PC-3 (cell line): ENCODE measurements around the gene METTL9. TPM values are rescaled to one million over a fixed set of nuclear protein-coding genes. Genes with fewer than 3 reads are reported as not detected.

ENCODE experiments used
- ATAC-seq: fragments of 200-7000 bp; cut with Tn5 transposase; 2 replicates; pipeline ENCODE4 v1.9.1; 2020; ENCODE audit warnings: mild to moderate bottlenecking, moderate library complexity
- BruUV-seq: library from RNA; stranded (reverse); fragments of 400-500 nt; replicated peaks from 2 replicates; lab custom pipeline; 2021; lab: Mats Ljungman, UMichigan
- CTCF ChIA-PET: fragments of 300-600 bp; sonication (Branson Sonifier 250); formaldehyde crosslinking; loops from one replicate; lab custom pipeline; 2022; ENCODE audit warnings: antibody characterized with exemption; lab: Charles Lee
- POLR2A ChIA-PET: fragments of 300-600 bp; sonication (Branson Sonifier 250); formaldehyde crosslinking; loops from one replicate; lab custom pipeline; 2022; ENCODE audit warnings: antibody characterized with exemption; ENCODE audit not compliant: unreplicated experiment; lab: Charles Lee
- DNase-seq: peaks from one replicate; pipeline ENCODE4 v3.0.0-alpha.2; 2015
- H2AFZ ChIP-seq: fragments of 300-600 bp; sonication (generic); 2 replicates; pipeline ENCODE4 v1.6.0; 2016; ENCODE audit warnings: antibody characterized with exemption, low read length
- H3F3A ChIP-seq: fragments of 300-600 bp; sonication (generic); one replicate; pipeline ENCODE4 v1.6.0; 2017; ENCODE audit warnings: antibody characterized with exemption, low read length, control low read depth, mild to moderate bottlenecking; ENCODE audit not compliant: unreplicated experiment
- H3K27ac ChIP-seq: fragments of 300-600 bp; sonication (generic); 2 replicates; pipeline ENCODE4 v1.5.1; 2016; ENCODE audit warnings: mild to moderate bottlenecking, low read length
- H3K27me3 ChIP-seq: fragments of 300-600 bp; sonication (generic); 2 replicates; pipeline ENCODE4 v1.6.1; 2016; ENCODE audit warnings: low read length, mixed read lengths
- H3K36me3 ChIP-seq: fragments of 300-600 bp; sonication (generic); 2 replicates; pipeline ENCODE4 v1.6.1; 2016; ENCODE audit warnings: low read depth, mixed run types, low read length, mixed read lengths
- H3K4me1 ChIP-seq: fragments of 300-600 bp; sonication (generic); 2 replicates; pipeline ENCODE4 v1.5.1; 2016; ENCODE audit warnings: low read length; ENCODE audit not compliant: insufficient read depth
- H3K4me2 ChIP-seq: fragments of 300-600 bp; sonication (generic); 2 replicates; pipeline ENCODE4 v1.6.0; 2016; ENCODE audit warnings: low read length
- H3K4me3 ChIP-seq: fragments of 300-600 bp; sonication (generic); 2 replicates; pipeline ENCODE4 v1.5.1; 2016; ENCODE audit warnings: mild to moderate bottlenecking, low read length, mixed read lengths
- H3K79me2 ChIP-seq: fragments of 300-600 bp; sonication (generic); 2 replicates; pipeline ENCODE4 v1.6.1; 2017; ENCODE audit warnings: low read length, mixed read lengths
- H3K9ac ChIP-seq: fragments of 300-600 bp; sonication (generic); 2 replicates; pipeline ENCODE4 v1.6.0; 2016; ENCODE audit warnings: mild to moderate bottlenecking, low read length
- H3K9me2 ChIP-seq: fragments of 300-600 bp; sonication (generic); replicated peaks from 2 replicates; pipeline ENCODE4 v1.6.1; 2016; ENCODE audit warnings: mixed run types, low read length, mixed read lengths
- H3K9me3 ChIP-seq: fragments of 300-600 bp; sonication (generic); 2 replicates; pipeline ENCODE4 v1.6.1; 2016; ENCODE audit warnings: low read length, mixed read lengths
- H4K20me1 ChIP-seq: fragments of 300-600 bp; sonication (generic); 2 replicates; pipeline ENCODE4 v1.6.1; 2016; ENCODE audit warnings: low read length, mixed read lengths
- EZH2 ChIP-seq: fragments of 300-600 bp; sonication (generic); IDR thresholded peaks from one replicate; pipeline ENCODE4 v1.6.1; 2017; ENCODE audit warnings: antibody characterized with exemption, mild to moderate bottlenecking, low read length; ENCODE audit not compliant: unreplicated experiment
- EZH2phosphoT487 ChIP-seq: fragments of 300-600 bp; sonication (generic); IDR thresholded peaks from 2 replicates; pipeline ENCODE4 v1.6.1; 2018; ENCODE audit warnings: mild to moderate bottlenecking, antibody characterized with exemption, low read length, borderline replicate concordance
- intact Hi-C: fragments of 100-400 bp; cut with micrococcal nuclease; formaldehyde crosslinking; loops from 2 replicates; pipeline ENCODE4 v1.9.0; 2023
- total RNA-seq: library from RNA; depleted of rRNA; stranded (reverse); fragments of >200 nt; gene quantifications from 2 replicates; pipeline ENCODE4 v1.2.3, GENCODE V29; 2014
- TF ChIP-seq, protein P1 (sequence below): fragments of 300-600 bp; sonication (generic); conservative IDR thresholded peaks from 2 replicates; pipeline ENCODE4 v1.5.1; 2017; ENCODE audit warnings: antibody characterized with exemption, low read depth, mild to moderate bottlenecking, low read length

Gene METTL9
- total RNA-seq, 1 experiment from 2014 or later: 133 TPM

GRCh38 chr16:21651515-21651914, 52.1 kb downstream of the METTL9 start:
- H3K9me2 ChIP-seq: no peaks in the 10 kb centered on the region
- no peaks in the 10 kb centered on the region for H3F3A ChIP-seq
- DNase-seq: no peak
- no peaks in the 10 kb centered on the region for H3K79me2 ChIP-seq
- POLR2A ChIA-PET: no interaction called here
- CTCF ChIA-PET: no interaction called here
- H3K4me2 ChIP-seq: no peak overlapping the region
- no peaks in the 10 kb centered on the region for H3K4me1 ChIP-seq
- no peaks in the 10 kb centered on the region for H4K20me1 ChIP-seq
- TF ChIP-seq, protein P1, sequence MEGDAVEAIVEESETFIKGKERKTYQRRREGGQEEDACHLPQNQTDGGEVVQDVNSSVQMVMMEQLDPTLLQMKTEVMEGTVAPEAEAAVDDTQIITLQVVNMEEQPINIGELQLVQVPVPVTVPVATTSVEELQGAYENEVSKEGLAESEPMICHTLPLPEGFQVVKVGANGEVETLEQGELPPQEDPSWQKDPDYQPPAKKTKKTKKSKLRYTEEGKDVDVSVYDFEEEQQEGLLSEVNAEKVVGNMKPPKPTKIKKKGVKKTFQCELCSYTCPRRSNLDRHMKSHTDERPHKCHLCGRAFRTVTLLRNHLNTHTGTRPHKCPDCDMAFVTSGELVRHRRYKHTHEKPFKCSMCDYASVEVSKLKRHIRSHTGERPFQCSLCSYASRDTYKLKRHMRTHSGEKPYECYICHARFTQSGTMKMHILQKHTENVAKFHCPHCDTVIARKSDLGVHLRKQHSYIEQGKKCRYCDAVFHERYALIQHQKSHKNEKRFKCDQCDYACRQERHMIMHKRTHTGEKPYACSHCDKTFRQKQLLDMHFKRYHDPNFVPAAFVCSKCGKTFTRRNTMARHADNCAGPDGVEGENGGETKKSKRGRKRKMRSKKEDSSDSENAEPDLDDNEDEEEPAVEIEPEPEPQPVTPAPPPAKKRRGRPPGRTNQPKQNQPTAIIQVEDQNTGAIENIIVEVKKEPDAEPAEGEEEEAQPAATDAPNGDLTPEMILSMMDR: no peak
- TF ChIP-seq EZH2: no peak
- TF ChIP-seq EZH2phosphoT487: no peak
- ATAC-seq: no peak
- H3K4me3 ChIP-seq: no peak overlapping the region
- no peak overlapping the region for H3K9ac ChIP-seq
- H3K27me3 ChIP-seq: no peaks in the 10 kb centered on the region
- no peaks in the 10 kb centered on the region for H3K9me3 ChIP-seq
- H2AFZ ChIP-seq: no peak overlapping the region
- H3K27ac ChIP-seq: no peak overlapping the region
- intact Hi-C loops: no loop called here
- no peaks in the 10 kb centered on the region; the same call in 1 of the 2 replicates for H3K36me3 ChIP-seq
- no TSS peak for BruUV-seq

- no TSS peak for BruUV-seq
Observed at GRCh38 chr16:21652453-21652852, 53.1 kb downstream of the METTL9 start, which contains the start of gene IGSF6. Gene IGSF6, minus strand, starts transcription at chr16:21652608. Its CDS starts 10 bp downstream, at chr16:21652598.

DNA sequence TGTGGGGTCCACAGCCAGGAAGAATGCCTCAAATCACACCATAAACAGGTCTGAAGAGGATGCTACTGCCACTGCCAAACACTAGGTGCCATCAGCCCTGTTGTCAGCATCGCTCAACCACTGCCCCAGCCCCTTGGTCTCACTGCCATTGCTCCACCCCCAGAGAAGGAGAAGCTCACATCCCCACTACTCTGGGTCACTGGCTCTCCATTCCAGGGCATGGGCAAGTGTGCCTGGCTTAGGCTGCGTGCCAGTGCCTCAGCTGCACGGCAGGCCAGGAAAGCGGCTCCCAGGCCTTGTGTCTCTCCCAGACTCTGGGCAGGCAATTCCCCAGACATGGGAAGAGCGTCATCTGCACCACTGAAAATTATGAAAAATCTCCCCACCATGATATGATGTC, 54.2 kb downstream of the METTL9 start:
- intact Hi-C loops: no loop called here
- no peak for TF ChIP-seq EZH2phosphoT487
- TF ChIP-seq, protein P1: no peak
- no peak for TF ChIP-seq EZH2
- H3K9ac ChIP-seq: no peak overlapping the region
- H3K27ac ChIP-seq: no peak overlapping the region
- DNase-seq (no peak), ATAC-seq (no peak)
- no peaks in the 10 kb centered on the region for H3K79me2 ChIP-seq
- POLR2A ChIA-PET: no interaction called here
- no peak overlapping the region for H2AFZ ChIP-seq
- no peaks in the 10 kb centered on the region for H3F3A ChIP-seq
- no peaks in the 10 kb centered on the region; the same call in 1 of the 2 replicates for H3K36me3 ChIP-seq
- H3K9me3 ChIP-seq: no peaks in the 10 kb centered on the region
- CTCF ChIA-PET: no interaction called here
- H3K4me1 ChIP-seq: no peaks in the 10 kb centered on the region
- no peaks in the 10 kb centered on the region for H3K9me2 ChIP-seq
- H4K20me1 ChIP-seq: no peaks in the 10 kb centered on the region
- H3K4me3 ChIP-seq: no peak overlapping the region
- H3K4me2 ChIP-seq: no peak overlapping the region
- no TSS peak for BruUV-seq
- H3K27me3 ChIP-seq: no peaks in the 10 kb centered on the region

More at GRCh38 chr16:21652453-21652852, 53.1 kb downstream of the METTL9 start, which contains the start of gene IGSF6:
- no peak for DNase-seq
- Histone ChIP-seq H3F3A (no peaks in the 10 kb centered on the region), H3K9ac (no peak within 1 kb of the TSS), H3K27ac (no peak within 1 kb of the TSS), H3K9me2 (no peaks in the 10 kb centered on the region), H4K20me1 (no peaks in the 10 kb centered on the region), H3K4me1 (no peaks in the 10 kb centered on the region), H3K79me2 (no peaks in the 10 kb centered on the region), H3K9me3 (no peaks in the 10 kb centered on the region), H3K4me2 (no peak within 1 kb of the TSS), H2AFZ (no peak within 1 kb of the TSS), H3K4me3 (no peak within 1 kb of the TSS), H3K27me3 (no peaks in the 10 kb centered on the region), H3K36me3 (no peaks in the 10 kb centered on the region; the same call in 1 of the 2 replicates)
- ChIA-PET POLR2A (no interaction called here), CTCF (no interaction called here)
- intact Hi-C loops: no loop called here
- TF ChIP-seq EZH2: no peak
- no peak for ATAC-seq
